ENCODE measurements around the gene NPDC1. TPM values are rescaled to one million over a fixed set of nuclear protein-coding genes. Genes with fewer than 3 reads are reported as not detected.

NPDC1 gene
- total and polyA plus RNA-seq, 12 donors: 5.1 to 311 (median 43.3) TPM

DNA sequence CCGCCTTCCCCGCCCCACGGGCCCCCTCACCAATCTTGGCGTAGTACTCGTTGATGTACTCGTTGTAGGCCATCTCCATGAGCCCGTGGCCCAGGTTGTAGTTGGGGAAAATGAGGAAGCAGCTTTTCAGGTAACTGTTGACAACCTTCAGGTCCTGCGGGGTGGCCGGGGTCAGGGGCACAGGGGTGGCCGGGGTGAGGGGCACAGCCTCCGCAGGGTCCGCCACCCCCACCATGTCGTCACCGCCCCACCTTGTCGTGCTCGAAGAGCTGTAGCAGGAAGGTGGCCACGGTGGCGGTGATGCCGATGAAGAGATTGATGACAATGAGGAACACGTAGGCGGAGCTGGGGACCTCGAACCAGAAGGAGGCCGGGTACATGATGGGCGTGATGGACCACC, 34.8 kb downstream of the NPDC1 start:
- H3K4me3 ChIP-seq: no peak overlapping the region
- no peaks in the 10 kb centered on the region for H3K4me1 ChIP-seq (replicated peaks in 1 of 2)
- no peak overlapping the region for H3K27ac ChIP-seq
- intact Hi-C loops (cut with DNase I): no loop called here
- WGBS, 4 donors: 92 to 97% (median 95%) methylated on average over 10 to 24 of the region's 24 CpGs
- TF ChIP-seq, protein P1, sequence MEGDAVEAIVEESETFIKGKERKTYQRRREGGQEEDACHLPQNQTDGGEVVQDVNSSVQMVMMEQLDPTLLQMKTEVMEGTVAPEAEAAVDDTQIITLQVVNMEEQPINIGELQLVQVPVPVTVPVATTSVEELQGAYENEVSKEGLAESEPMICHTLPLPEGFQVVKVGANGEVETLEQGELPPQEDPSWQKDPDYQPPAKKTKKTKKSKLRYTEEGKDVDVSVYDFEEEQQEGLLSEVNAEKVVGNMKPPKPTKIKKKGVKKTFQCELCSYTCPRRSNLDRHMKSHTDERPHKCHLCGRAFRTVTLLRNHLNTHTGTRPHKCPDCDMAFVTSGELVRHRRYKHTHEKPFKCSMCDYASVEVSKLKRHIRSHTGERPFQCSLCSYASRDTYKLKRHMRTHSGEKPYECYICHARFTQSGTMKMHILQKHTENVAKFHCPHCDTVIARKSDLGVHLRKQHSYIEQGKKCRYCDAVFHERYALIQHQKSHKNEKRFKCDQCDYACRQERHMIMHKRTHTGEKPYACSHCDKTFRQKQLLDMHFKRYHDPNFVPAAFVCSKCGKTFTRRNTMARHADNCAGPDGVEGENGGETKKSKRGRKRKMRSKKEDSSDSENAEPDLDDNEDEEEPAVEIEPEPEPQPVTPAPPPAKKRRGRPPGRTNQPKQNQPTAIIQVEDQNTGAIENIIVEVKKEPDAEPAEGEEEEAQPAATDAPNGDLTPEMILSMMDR (IDR thresholded peaks at IDR 0.05): no peak
- no peak for TF ChIP-seq POLR2A (IDR thresholded peaks at IDR 0.05)
- no peaks in the 10 kb centered on the region for H3K9me3 ChIP-seq (replicated peaks in 1 of 3)
- peaks cover 0 to 34% of the 10 kb centered on the region in 2 donors for H3K36me3 ChIP-seq (replicated peaks in 1 of 2)
- H3K27me3 ChIP-seq: no peaks in the 10 kb centered on the region
- DNase-seq: no peak

DNA sequence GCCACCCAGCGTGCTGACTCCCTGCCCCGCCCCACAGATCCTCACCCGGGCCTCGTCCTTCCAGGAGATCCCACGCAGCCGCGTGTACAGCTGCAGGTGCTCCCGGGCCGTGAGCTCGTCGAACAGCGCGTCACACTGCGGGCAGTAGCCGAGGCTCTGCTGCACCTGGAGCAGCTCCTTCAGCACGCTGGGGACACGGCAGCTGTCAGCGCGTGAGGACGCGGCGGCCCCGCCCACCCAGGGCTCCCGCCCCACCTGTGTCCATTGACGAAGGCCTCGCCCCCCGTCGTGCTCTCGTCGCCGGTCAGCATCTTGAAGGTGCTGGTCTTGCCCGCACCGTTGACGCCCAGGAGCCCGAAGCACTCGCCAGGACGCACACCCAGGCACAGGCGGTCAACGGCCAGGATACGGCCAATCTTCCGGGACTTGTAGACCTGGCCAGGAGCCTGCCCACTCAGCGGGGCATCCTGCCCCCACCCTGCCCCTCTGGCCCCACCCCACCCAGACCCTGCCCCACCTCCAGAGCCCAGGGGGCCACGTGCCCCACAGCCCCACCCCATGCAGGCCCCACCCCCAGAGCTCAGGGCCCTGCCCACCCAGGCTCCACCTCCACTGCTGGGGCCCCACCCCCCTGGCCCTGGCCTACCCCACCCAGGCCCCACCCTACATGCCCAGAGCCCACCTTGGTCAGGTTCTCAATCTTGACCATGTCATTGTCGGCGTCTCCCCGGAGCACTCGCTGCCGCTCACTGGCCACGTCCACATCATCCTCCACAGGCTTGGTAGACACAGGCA, 35.8 kb downstream of the NPDC1 start:
- WGBS, 4 donors: 95 to 99% (median 96%) methylated on average over 19 to 49 of the region's 49 CpGs
- intact Hi-C loops (cut with DNase I): no loop called here
- DNase-seq: no peak
- Histone ChIP-seq H3K9me3 (replicated peaks in 1 of 3) (no peaks in the 10 kb centered on the region), H3K36me3 (replicated peaks in 1 of 2) (peaks cover 0 to 24% of the 10 kb centered on the region in 2 donors), H3K4me1 (replicated peaks in 1 of 2) (no peaks in the 10 kb centered on the region), H3K4me3 (no peak overlapping the region), H3K27ac (no peak overlapping the region), H3K27me3 (no peaks in the 10 kb centered on the region)
- no peak for TF ChIP-seq POLR2A (IDR thresholded peaks at IDR 0.05)

DNA sequence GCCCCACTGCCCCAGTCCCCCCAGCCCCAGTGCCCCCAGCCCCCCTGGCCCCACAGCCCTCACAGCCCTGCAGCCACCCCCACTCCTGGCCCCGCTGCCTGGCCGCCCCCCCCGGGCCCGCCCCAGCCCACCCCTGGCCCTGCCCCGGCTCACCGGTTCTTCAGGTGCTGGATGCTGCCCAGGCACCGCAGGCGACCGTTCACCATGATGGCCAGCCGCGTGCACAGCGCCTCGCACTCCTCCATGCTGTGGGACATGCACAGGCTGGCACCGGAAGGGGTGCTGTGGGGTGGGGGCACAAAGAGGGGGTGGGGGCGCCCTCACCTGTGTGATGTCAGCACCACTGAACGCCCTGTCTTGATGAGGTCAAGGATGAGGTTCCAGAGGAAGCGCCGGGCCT, 36.8 kb downstream of the NPDC1 start:
- WGBS, 4 donors: 91 to 100% (median 94%) methylated on average over 6 to 18 of the region's 18 CpGs
- H3K36me3 ChIP-seq (replicated peaks in 1 of 2): peaks cover 0 to 16% of the 10 kb centered on the region in 2 donors
- no peak overlapping the region for H3K27ac ChIP-seq
- intact Hi-C loops (cut with DNase I): no loop called here
- no peak overlapping the region for H3K4me3 ChIP-seq
- H3K9me3 ChIP-seq (replicated peaks in 1 of 3): no peaks in the 10 kb centered on the region
- no peaks in the 10 kb centered on the region for H3K4me1 ChIP-seq (replicated peaks in 1 of 2)
- H3K27me3 ChIP-seq: no peaks in the 10 kb centered on the region
- DNase-seq: no peak
- TF ChIP-seq, protein P1 (IDR thresholded peaks at IDR 0.05): no peak
- TF ChIP-seq POLR2A (IDR thresholded peaks at IDR 0.05): no peak

DNA sequence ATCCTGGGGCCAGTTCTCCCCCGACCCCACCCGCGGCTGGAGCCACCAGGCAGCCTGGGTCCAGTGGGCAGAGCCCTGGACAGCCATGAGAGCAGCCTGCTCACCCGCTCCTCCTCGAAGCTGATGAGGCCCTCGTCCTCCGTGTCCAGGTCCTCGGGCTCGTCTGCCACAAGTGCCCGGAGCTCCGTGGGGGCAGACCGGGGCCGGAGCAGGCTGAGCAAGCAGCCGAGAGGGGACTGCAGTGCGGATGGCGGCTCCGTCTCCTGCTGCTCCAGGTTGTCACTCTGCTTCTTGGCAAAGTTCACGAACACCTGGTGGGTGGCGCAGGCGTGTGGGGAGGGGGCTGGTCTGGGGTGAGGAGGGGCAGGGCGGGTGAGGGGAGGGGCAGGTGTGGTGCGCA, 37.7 kb downstream of the NPDC1 start:
- WGBS, 4 donors: 82 to 94% (median 92%) methylated on average over 2 to 22 of the region's 22 CpGs
- Histone ChIP-seq H3K9me3 (replicated peaks in 1 of 3) (no peaks in the 10 kb centered on the region), H3K27ac (no peak overlapping the region), H3K36me3 (replicated peaks in 1 of 2) (peaks cover 0 to 14% of the 10 kb centered on the region in 2 donors), H3K27me3 (no peaks in the 10 kb centered on the region), H3K4me3 (no peak overlapping the region), H3K4me1 (replicated peaks in 1 of 2) (no peaks in the 10 kb centered on the region)
- intact Hi-C loops (cut with DNase I): no loop called here
- DNase-seq: no peak
- no peak for TF ChIP-seq POLR2A (IDR thresholded peaks at IDR 0.05)
- TF ChIP-seq, protein P1 (IDR thresholded peaks at IDR 0.05): no peak

DNA sequence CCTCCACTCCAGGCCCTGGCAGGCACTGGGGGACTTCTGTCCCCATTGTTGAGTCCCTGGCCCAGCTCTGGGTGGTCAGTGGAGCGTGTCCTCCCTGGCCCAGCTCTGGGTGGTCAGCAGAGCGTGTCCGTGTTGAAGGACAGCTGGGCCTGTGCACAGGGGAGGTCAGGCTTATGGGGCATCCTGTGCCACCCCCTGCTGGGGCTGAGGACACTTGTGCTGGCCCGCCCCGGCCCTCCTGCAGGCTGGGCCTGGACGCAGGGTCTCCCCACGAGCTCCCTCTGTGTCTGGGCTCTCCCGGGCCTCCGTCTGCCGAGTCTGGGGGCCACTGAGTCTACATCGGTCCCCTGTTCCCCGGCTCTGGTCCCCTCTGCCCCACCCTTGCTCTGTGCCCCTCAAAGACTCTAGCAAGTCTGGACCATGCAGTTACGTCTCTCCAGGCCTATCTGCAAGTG, 38.1 kb downstream of the NPDC1 start:
- no peak overlapping the region for H3K27ac ChIP-seq
- DNase-seq: no peak
- intact Hi-C loops (cut with DNase I): no loop called here
- WGBS, 4 donors: 91 to 100% (median 94%) methylated on average over 2 to 13 of the region's 13 CpGs
- no peak for TF ChIP-seq POLR2A (IDR thresholded peaks at IDR 0.05)
- TF ChIP-seq, protein P1 (IDR thresholded peaks at IDR 0.05): no peak
- H3K4me1 ChIP-seq (replicated peaks in 1 of 2): no peaks in the 10 kb centered on the region
- H3K36me3 ChIP-seq (replicated peaks in 1 of 2): peaks cover 0 to 14% of the 10 kb centered on the region in 2 donors
- H3K27me3 ChIP-seq: no peaks in the 10 kb centered on the region
- no peak overlapping the region for H3K4me3 ChIP-seq
- H3K9me3 ChIP-seq (replicated peaks in 1 of 3): no peaks in the 10 kb centered on the region
